Measurements from ENCODE around the gene FAM149B1. TPM values are rescaled to one million over a fixed set of nuclear protein-coding genes. Genes with fewer than 3 reads are reported as not detected.

FAM149B1 gene
- total RNA-seq, 1 experiment from 2014 or later, result 39.1 TPM

DNA sequence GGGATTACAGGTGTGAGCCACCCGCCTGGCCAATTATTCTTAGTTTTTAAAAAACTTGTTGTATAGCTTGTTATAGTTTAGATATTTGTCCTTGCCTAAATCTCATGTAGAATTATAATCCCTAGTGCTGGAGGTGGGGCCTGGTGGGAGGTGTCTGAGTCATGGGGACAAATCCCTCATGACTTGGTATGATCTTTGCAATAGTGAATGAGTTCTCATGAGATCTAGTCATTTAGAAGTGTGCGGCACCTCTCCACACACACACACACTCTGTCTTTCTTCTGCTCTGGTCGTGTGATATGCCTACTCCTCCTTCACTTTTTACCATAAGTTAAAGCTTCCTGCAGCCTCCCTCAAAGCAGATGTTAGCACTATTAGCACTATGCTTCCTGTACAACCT lies 37.2 kb downstream of the FAM149B1 start:
- intact Hi-C loops (cut with micrococcal nuclease), result no loop called here
- ChIA-PET CTCF (no interaction called here), POLR2A (ENCODE audit: unreplicated experiment) (no interaction called here)
- no peak for TF ChIP-seq EZH2 (IDR thresholded peaks at IDR 0.05; ENCODE audit: low read length, unreplicated experiment)
- no peak for TF ChIP-seq EZH2phosphoT487 (IDR thresholded peaks at IDR 0.05; ENCODE audit: borderline replicate concordance, low read length)
- no peak for TF ChIP-seq CTCF (conservative IDR thresholded peaks at IDR 0.05; ENCODE audit: low read depth, low read length)
- Histone ChIP-seq H3K9ac (ENCODE audit: low read length) (no peak overlapping the region), H3K4me3 (ENCODE audit: low read length) (no peak overlapping the region), H3K4me2 (ENCODE audit: low read length) (no peak overlapping the region), H3K27ac (ENCODE audit: low read length) (no peak overlapping the region), H3F3A (ENCODE audit: low read length, unreplicated experiment) (no peaks in the 10 kb centered on the region), H3K9me2 (replicated peaks; ENCODE audit: low read length) (no peaks in the 10 kb centered on the region), H3K4me1 (ENCODE audit: insufficient read depth, low read length) (no peaks in the 10 kb centered on the region; the same call in 1 of the 2 replicates), H4K20me1 (ENCODE audit: low read length) (no peaks in the 10 kb centered on the region), H3K9me3 (ENCODE audit: low read length) (no peaks in the 10 kb centered on the region), H3K36me3 (ENCODE audit: low read depth, low read length) (peaks cover 11% of the 10 kb centered on the region; the same call in 1 of the 2 replicates), H3K27me3 (ENCODE audit: low read length) (no peaks in the 10 kb centered on the region), H3K79me2 (ENCODE audit: low read length) (no peaks in the 10 kb centered on the region), H2AFZ (ENCODE audit: low read length) (no peak overlapping the region)
- BruUV-seq (replicated peaks), result no TSS peak
- no peak for DNase-seq
- no peak for ATAC-seq

DNA sequence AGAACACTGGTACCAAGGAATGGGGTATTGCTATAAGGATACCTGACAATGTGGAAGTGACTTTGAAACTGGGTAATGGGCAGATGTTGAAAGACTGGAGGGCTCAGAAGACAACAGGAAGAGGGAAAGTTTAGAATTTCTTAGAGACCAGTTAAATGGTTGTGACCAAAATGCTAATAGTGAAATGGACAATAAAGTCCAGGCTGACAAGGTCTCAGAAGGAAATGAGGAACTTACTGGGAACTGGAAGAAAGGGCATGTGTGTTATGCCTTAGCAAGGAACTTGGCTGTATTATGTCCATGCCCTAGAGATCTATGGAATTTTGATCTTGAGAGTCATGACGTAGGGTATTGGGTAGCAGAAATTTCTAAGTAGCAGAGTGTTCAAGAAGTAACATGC lies 38.0 kb downstream of the FAM149B1 start:
- CTCF ChIA-PET, result no interaction called here
- BruUV-seq (replicated peaks), result no TSS peak

More for the DNA sequence above, 38.0 kb downstream of the FAM149B1 start:
- ATAC-seq (no peak), DNase-seq (no peak)
- no peak overlapping the region for H3K9ac ChIP-seq (ENCODE audit: low read length)
- peaks cover 13% of the 10 kb centered on the region for H3K36me3 ChIP-seq (ENCODE audit: low read depth, low read length)
- POLR2A ChIA-PET (ENCODE audit: unreplicated experiment), result no interaction called here
- H3F3A ChIP-seq (ENCODE audit: low read length, unreplicated experiment), result no peaks in the 10 kb centered on the region
- H2AFZ ChIP-seq (ENCODE audit: low read length), result no peak overlapping the region
- no peaks in the 10 kb centered on the region for H3K27me3 ChIP-seq (ENCODE audit: low read length)
- H3K27ac ChIP-seq (ENCODE audit: low read length), result no peak overlapping the region
- H3K9me2 ChIP-seq (replicated peaks; ENCODE audit: low read length), result no peaks in the 10 kb centered on the region
- no peaks in the 10 kb centered on the region for H4K20me1 ChIP-seq (ENCODE audit: low read length)
- no peak for TF ChIP-seq CTCF (conservative IDR thresholded peaks at IDR 0.05; ENCODE audit: low read depth, low read length)
- TF ChIP-seq EZH2 (IDR thresholded peaks at IDR 0.05; ENCODE audit: low read length, unreplicated experiment), result no peak
- no peak for TF ChIP-seq EZH2phosphoT487 (IDR thresholded peaks at IDR 0.05; ENCODE audit: borderline replicate concordance, low read length)
- H3K9me3 ChIP-seq (ENCODE audit: low read length), result no peaks in the 10 kb centered on the region
- H3K4me3 ChIP-seq (ENCODE audit: low read length), result no peak overlapping the region
- no peak overlapping the region for H3K4me2 ChIP-seq (ENCODE audit: low read length)
- no peaks in the 10 kb centered on the region for H3K79me2 ChIP-seq (ENCODE audit: low read length)
- intact Hi-C loops (cut with micrococcal nuclease), result no loop called here
- H3K4me1 ChIP-seq (ENCODE audit: insufficient read depth, low read length), result no peaks in the 10 kb centered on the region; the same call in 1 of the 2 replicates

Measured in PC-3 (cell line).